GM23248 (cell line): ENCODE data around the gene CNDP1. TPM values are rescaled to one million over a fixed set of nuclear protein-coding genes. Genes with fewer than 3 reads are reported as not detected.

Experiments used
- DNase-seq: peaks from one replicate; pipeline ENCODE4 v3.0.0-alpha.2; 2015
- H2AFZ ChIP-seq: fragments of 200-600 bp; sonication (generic); 2 replicates; pipeline ENCODE4 v1.6.1; 2016; ENCODE audit warnings: antibody characterized with exemption
- H3F3A ChIP-seq: fragments of 200-600 bp; sonication (generic); 2 replicates; pipeline ENCODE4 v1.6.1; 2016; ENCODE audit warnings: mild to moderate bottlenecking, antibody characterized with exemption, mixed run types; ENCODE audit not compliant: insufficient read depth
- H3K27ac ChIP-seq: fragments of 200-600 bp; sonication (generic); 2 replicates; pipeline ENCODE4 v1.5.1; 2016; ENCODE audit warnings: mild to moderate bottlenecking
- H3K27me3 ChIP-seq: fragments of 200-600 bp; sonication (generic); replicated peaks from 2 replicates; pipeline ENCODE4 v1.6.1; 2016; ENCODE audit warnings: mild to moderate bottlenecking; ENCODE audit not compliant: insufficient read depth
- H3K36me3 ChIP-seq: fragments of 200-600 bp; sonication (generic); 2 replicates; pipeline ENCODE4 v1.6.1; 2016; ENCODE audit warnings: low read depth, mild to moderate bottlenecking
- H3K4me1 ChIP-seq: fragments of 200-600 bp; sonication (generic); 2 replicates; pipeline ENCODE4 v1.6.1; 2016; ENCODE audit warnings: mild to moderate bottlenecking; ENCODE audit not compliant: insufficient read depth
- H3K4me2 ChIP-seq: fragments of 200-600 bp; sonication (generic); one replicate; pipeline ENCODE4 v1.6.1; 2016; ENCODE audit warnings: mild to moderate bottlenecking; ENCODE audit not compliant: unreplicated experiment
- H3K4me3 ChIP-seq: fragments of 200-600 bp; sonication (generic); 2 replicates; pipeline ENCODE4 v1.5.1; 2016; ENCODE audit warnings: mild to moderate bottlenecking
- H3K79me2 ChIP-seq: fragments of 200-600 bp; sonication (generic); 2 replicates; pipeline ENCODE4 v1.6.1; 2016; ENCODE audit warnings: mild to moderate bottlenecking; ENCODE audit not compliant: insufficient read depth
- H3K9ac ChIP-seq: fragments of 200-600 bp; sonication (generic); 2 replicates; pipeline ENCODE4 v1.6.1; 2016; ENCODE audit warnings: mild to moderate bottlenecking
- H3K9me2 ChIP-seq: fragments of 200-600 bp; sonication (generic); 2 replicates; pipeline ENCODE4 v1.6.1; 2016; ENCODE audit warnings: mixed run types, mild to moderate bottlenecking, moderate library complexity; ENCODE audit not compliant: insufficient read depth
- H3K9me3 ChIP-seq: fragments of 200-600 bp; sonication (generic); one replicate; pipeline ENCODE4 v1.6.1; 2017; ENCODE audit warnings: low read depth
- H4K20me1 ChIP-seq: fragments of 200-600 bp; sonication (generic); 2 replicates; pipeline ENCODE4 v1.6.0; 2016; ENCODE audit not compliant: insufficient read depth
- EZH2 ChIP-seq: fragments of 200-600 bp; sonication (generic); IDR thresholded peaks from 2 replicates; pipeline ENCODE4 v1.6.1; 2018; ENCODE audit warnings: antibody characterized with exemption, mild to moderate bottlenecking; ENCODE audit not compliant: insufficient read depth, poor library complexity, severe bottlenecking
- EZH2phosphoT487 ChIP-seq: fragments of 200-600 bp; sonication (generic); IDR thresholded peaks from 2 replicates; pipeline ENCODE4 v1.6.1; 2018; ENCODE audit warnings: antibody characterized with exemption, moderate library complexity, mild to moderate bottlenecking, low read depth; ENCODE audit not compliant: insufficient read depth
- WGBS, 2 experiments: methylation state at CpG; one replicate each; pipeline ENCODE4 v1.1.6; 2015 to 2017; ENCODE audit warnings: low lambda C conversion rate in 2 of 2, low coverage in 1 of 2; ENCODE audit errors: missing lambda C conversion rate in 2 of 2; 5-methylcytosine and 5-hydroxymethylcytosine counted together
- in situ Hi-C: fragments of 300-500 bp; cut with MboI; formaldehyde crosslinking; loops from 2 replicates; pipeline ENCODE4 v1.15.0; 2020
- polyA plus RNA-seq: library from polyadenylated mRNA; unstranded; fragments of >200 nt; fragmentation: Nextera tagmentation; extraction: Ambion mirVana; gene quantifications from 2 replicates; pipeline ENCODE4 v1.2.1, GENCODE V29; 2016
- total RNA-seq: library from RNA; depleted of rRNA; stranded (reverse); fragments of >200 nt; shearing (Covaris generic); gene quantifications from 2 replicates; pipeline ENCODE4 v1.2.3, GENCODE V29; 2014

CNDP1 gene
- total and polyA plus RNA-seq, 2 experiments from 2014 or later = not detected

- in situ Hi-C loops = no loop called here
- DNase-seq = no peak
- Histone ChIP-seq H4K20me1 (no peaks in the 10 kb centered on the region), H3K9me3 (no peaks in the 10 kb centered on the region), H3K79me2 (peaks cover 69% of the 10 kb centered on the region), H3K9me2 (no peaks in the 10 kb centered on the region), H3K9ac (no peak overlapping the region), H3K36me3 (no peaks in the 10 kb centered on the region), H3K27me3 (no peaks in the 10 kb centered on the region), H2AFZ (no peak overlapping the region), H3K4me1 (peaks cover 10% of the 10 kb centered on the region; the same call in 1 of the 2 replicates), H3K27ac (no peak overlapping the region), H3F3A (peaks cover 14% of the 10 kb centered on the region), H3K4me2 (no peak overlapping the region), H3K4me3 (no peak overlapping the region)
- WGBS, 2 experiments = 48 to 62% methylated on average over 1 of the region's 1 CpG
- TF ChIP-seq EZH2 (no peak), EZH2phosphoT487 (no peak)
These were observed 79.1 kb downstream of the CNDP1 start for GRCh38 chr18:74613381-74613780.

- H3K4me3 ChIP-seq = no peak overlapping the region
- no peaks in the 10 kb centered on the region for H3K27me3 ChIP-seq
- 61 to 91% methylated on average over 4 to 7 of the region's 7 CpGs for WGBS, 2 experiments
- in situ Hi-C loops = no loop called here
- H3F3A ChIP-seq = no peaks in the 10 kb centered on the region
- no peak overlapping the region for H3K4me2 ChIP-seq
- no peak for DNase-seq
- no peak overlapping the region for H2AFZ ChIP-seq
- H3K79me2 ChIP-seq = peaks cover 77% of the 10 kb centered on the region
- TF ChIP-seq EZH2 (no peak), EZH2phosphoT487 (no peak)
- no peaks in the 10 kb centered on the region for H3K9me3 ChIP-seq
- H3K9ac ChIP-seq = no peak overlapping the region
- H3K9me2 ChIP-seq = no peaks in the 10 kb centered on the region
- no peaks in the 10 kb centered on the region for H4K20me1 ChIP-seq
- no peak overlapping the region for H3K27ac ChIP-seq
- H3K4me1 ChIP-seq = no peaks in the 10 kb centered on the region
- no peaks in the 10 kb centered on the region for H3K36me3 ChIP-seq
These were observed 82.2 kb downstream of the CNDP1 start for GRCh38 chr18:74616494-74616893.

GRCh38 chr18:74617486-74617885 is 83.2 kb downstream of the CNDP1 start:
- Histone ChIP-seq H3K36me3 (no peaks in the 10 kb centered on the region), H3K9me2 (no peaks in the 10 kb centered on the region), H3K79me2 (peaks cover 78% of the 10 kb centered on the region), H3K27ac (no peak overlapping the region), H3K9ac (no peak overlapping the region), H3K9me3 (no peaks in the 10 kb centered on the region), H3K4me1 (no peaks in the 10 kb centered on the region), H2AFZ (no peak overlapping the region), H4K20me1 (no peaks in the 10 kb centered on the region), H3K27me3 (no peaks in the 10 kb centered on the region), H3F3A (no peaks in the 10 kb centered on the region), H3K4me3 (no peak overlapping the region), H3K4me2 (no peak overlapping the region)
- in situ Hi-C loops = no loop called here
- 76 to 85% methylated on average over 2 of the region's 2 CpGs for WGBS, 2 experiments
- no peak for TF ChIP-seq EZH2
- no peak for TF ChIP-seq EZH2phosphoT487
- no peak for DNase-seq

GRCh38 chr18:74622072-74622471 is 87.8 kb downstream of the CNDP1 start:
- no peak overlapping the region for H3K4me3 ChIP-seq
- no peaks in the 10 kb centered on the region for H3F3A ChIP-seq
- in situ Hi-C loops = no loop called here
- TF ChIP-seq EZH2phosphoT487 (no peak), EZH2 (no peak)
- no peaks in the 10 kb centered on the region for H3K27me3 ChIP-seq
- H3K9me3 ChIP-seq = no peaks in the 10 kb centered on the region
- no peak overlapping the region for H2AFZ ChIP-seq
- no peak overlapping the region for H3K9ac ChIP-seq
- H3K27ac ChIP-seq = no peak overlapping the region
- no peak overlapping the region for H3K4me2 ChIP-seq
- H3K9me2 ChIP-seq = no peaks in the 10 kb centered on the region
- WGBS, 2 experiments = 85% methylated on average over 9 of the region's 9 CpGs
- no peaks in the 10 kb centered on the region for H3K36me3 ChIP-seq
- H4K20me1 ChIP-seq = no peaks in the 10 kb centered on the region
- H3K79me2 ChIP-seq = peaks cover 90% of the 10 kb centered on the region
- no peaks in the 10 kb centered on the region for H3K4me1 ChIP-seq
- no peak for DNase-seq
